ENCODE data around the gene TMEM125.

The TMEM125 gene

GRCh38 chr1:43267818-43268425 is 1.9 kb upstream of the TMEM125 start:
- Histone ChIP-seq H3K4me1 (ENCODE audit: control insufficient read depth, insufficient read depth, low read length) (peaks cover 11% of the 10 kb centered on the region), H3K36me3 (ENCODE audit: control insufficient read depth, insufficient read depth, low read length, severe bottlenecking) (no peaks in the 10 kb centered on the region), H3K27me3 (replicated peaks; ENCODE audit: control insufficient read depth, insufficient read depth, low read length) (peaks cover 12% of the 10 kb centered on the region), H3K9me3 (ENCODE audit: control insufficient read depth, low read length) (no peaks in the 10 kb centered on the region), H3K9ac (ENCODE audit: low read length) (no peak overlapping the region), H3K4me3 (ENCODE audit: low read length) (no peak overlapping the region)
- no peak for DNase-seq (ENCODE audit: low read depth)

- H3K36me3 ChIP-seq (ENCODE audit: control insufficient read depth, insufficient read depth, low read length, severe bottlenecking) = no peaks in the 10 kb centered on the region
- H3K27me3 ChIP-seq (replicated peaks; ENCODE audit: control insufficient read depth, insufficient read depth, low read length) = peaks cover 12% of the 10 kb centered on the region
- H3K4me3 ChIP-seq (ENCODE audit: low read length) = no peak overlapping the region
- no peaks in the 10 kb centered on the region for H3K9me3 ChIP-seq (ENCODE audit: control insufficient read depth, low read length)
- no peak overlapping the region for H3K9ac ChIP-seq (ENCODE audit: low read length)
- H3K4me1 ChIP-seq (ENCODE audit: control insufficient read depth, insufficient read depth, low read length) = peaks cover 11% of the 10 kb centered on the region
- no peak for DNase-seq (ENCODE audit: low read depth)
Measured at GRCh38 chr1:43270421-43271095, 775 bp downstream of the TMEM125 start.

DNA sequence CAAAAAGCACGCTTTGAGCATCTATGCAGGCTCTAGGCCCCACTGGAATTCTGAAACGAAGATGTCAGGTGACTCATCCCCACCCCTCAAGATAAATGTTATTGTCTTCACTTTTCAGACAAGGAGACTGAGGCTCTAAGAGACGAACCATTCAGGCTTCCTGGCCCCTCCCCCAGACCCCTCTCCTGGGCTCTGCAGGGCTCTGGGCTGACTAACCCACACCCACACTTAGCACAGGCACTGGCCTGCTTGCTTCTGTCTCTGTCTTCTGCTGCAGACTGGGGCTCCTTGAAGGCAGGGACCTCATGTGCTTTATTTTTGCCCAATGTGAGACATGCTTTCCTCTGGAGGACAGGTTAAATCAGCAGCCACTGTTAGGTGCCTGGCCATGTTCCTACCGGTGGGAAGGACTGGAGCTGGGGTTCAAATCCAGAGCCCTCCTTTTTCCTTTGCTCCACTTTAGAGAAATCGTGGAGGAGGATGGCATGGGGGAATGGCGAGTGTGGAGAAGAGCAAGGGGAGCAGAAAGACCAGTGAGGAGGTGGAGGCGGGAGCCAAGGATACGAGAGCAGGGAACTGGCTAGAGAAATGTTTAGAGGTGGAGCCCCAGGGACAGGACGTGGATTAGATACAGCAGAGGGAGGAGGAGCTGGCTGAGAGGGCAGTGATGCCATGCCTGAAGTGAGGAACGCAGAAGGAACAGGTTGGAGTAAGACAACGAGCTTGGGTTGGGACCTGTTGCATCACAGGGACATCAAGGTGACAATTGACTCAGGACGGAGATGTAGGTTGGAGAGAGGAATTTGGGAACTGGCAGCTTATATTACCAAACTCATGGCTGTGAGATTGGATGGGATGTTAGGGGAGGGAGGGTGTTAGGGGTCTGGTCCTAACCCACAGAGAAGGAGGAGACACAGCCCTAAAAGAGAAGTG is 1.7 kb downstream of the TMEM125 start:
- Histone ChIP-seq H3K4me1 (ENCODE audit: control insufficient read depth, insufficient read depth, low read length) (peaks cover 11% of the 10 kb centered on the region), H3K9me3 (ENCODE audit: control insufficient read depth, low read length) (no peaks in the 10 kb centered on the region), H3K36me3 (ENCODE audit: control insufficient read depth, insufficient read depth, low read length, severe bottlenecking) (no peaks in the 10 kb centered on the region), H3K9ac (ENCODE audit: low read length) (no peak overlapping the region), H3K4me3 (ENCODE audit: low read length) (no peak overlapping the region), H3K27me3 (replicated peaks; ENCODE audit: control insufficient read depth, insufficient read depth, low read length) (peaks cover 12% of the 10 kb centered on the region)
- no peak for DNase-seq (ENCODE audit: low read depth)

- no peak for DNase-seq (ENCODE audit: low read depth)
- no peaks in the 10 kb centered on the region for H3K9me3 ChIP-seq (ENCODE audit: control insufficient read depth, low read length)
- H3K4me3 ChIP-seq (ENCODE audit: low read length) = no peak overlapping the region
- peaks cover 7% of the 10 kb centered on the region for H3K4me1 ChIP-seq (ENCODE audit: control insufficient read depth, insufficient read depth, low read length)
- H3K9ac ChIP-seq (ENCODE audit: low read length) = no peak overlapping the region
- peaks cover 16% of the 10 kb centered on the region for H3K27me3 ChIP-seq (replicated peaks; ENCODE audit: control insufficient read depth, insufficient read depth, low read length)
- no peaks in the 10 kb centered on the region for H3K36me3 ChIP-seq (ENCODE audit: control insufficient read depth, insufficient read depth, low read length, severe bottlenecking)
Measured at GRCh38 chr1:43272161-43272560, 2.4 kb downstream of the TMEM125 start.

DNA sequence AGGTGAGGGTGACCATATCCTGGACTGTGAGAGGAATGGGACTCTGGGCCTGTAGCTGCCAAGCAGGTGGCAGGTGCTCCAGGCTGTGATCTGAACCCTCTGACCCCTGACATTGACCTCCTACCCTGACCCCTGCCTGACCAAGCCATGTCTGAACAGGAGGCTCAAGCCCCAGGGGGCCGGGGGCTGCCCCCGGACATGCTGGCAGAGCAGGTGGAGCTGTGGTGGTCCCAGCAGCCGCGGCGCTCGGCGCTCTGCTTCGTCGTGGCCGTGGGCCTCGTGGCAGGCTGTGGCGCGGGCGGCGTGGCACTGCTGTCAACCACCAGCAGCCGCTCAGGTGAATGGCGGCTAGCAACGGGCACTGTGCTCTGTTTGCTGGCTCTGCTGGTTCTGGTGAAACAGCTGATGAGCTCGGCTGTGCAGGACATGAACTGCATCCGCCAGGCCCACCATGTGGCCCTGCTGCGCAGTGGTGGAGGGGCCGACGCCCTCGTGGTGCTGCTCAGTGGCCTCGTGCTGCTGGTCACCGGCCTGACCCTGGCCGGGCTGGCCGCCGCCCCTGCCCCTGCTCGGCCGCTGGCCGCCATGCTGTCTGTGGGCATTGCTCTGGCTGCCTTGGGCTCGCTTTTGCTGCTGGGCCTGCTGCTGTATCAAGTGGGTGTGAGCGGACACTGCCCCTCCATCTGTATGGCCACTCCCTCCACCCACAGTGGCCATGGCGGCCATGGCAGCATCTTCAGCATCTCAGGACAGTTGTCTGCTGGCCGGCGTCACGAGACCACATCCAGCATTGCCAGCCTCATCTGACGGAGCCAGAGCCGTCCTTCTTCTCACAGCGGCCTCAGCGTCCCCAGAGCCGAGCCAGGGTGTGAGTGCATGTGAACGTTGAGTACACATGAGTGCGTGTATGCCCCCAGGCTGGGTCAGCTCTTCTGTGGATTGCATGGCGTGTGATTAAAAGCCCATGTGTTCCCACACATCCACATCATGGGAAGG is 3.1 kb downstream of the TMEM125 start:
- no peak overlapping the region for H3K9ac ChIP-seq (ENCODE audit: low read length)
- H3K4me3 ChIP-seq (ENCODE audit: low read length) = no peak overlapping the region
- no peak for DNase-seq (ENCODE audit: low read depth)
- peaks cover under 1% of the 10 kb centered on the region for H3K4me1 ChIP-seq (ENCODE audit: control insufficient read depth, insufficient read depth, low read length)
- H3K27me3 ChIP-seq (replicated peaks; ENCODE audit: control insufficient read depth, insufficient read depth, low read length) = peaks cover 23% of the 10 kb centered on the region
- no peaks in the 10 kb centered on the region for H3K36me3 ChIP-seq (ENCODE audit: control insufficient read depth, insufficient read depth, low read length, severe bottlenecking)
- no peaks in the 10 kb centered on the region for H3K9me3 ChIP-seq (ENCODE audit: control insufficient read depth, low read length)

GRCh38 chr1:43273708-43274107 is 3.9 kb downstream of the TMEM125 start:
- DNase-seq (ENCODE audit: low read depth) = no peak
- peaks cover 30% of the 10 kb centered on the region for H3K27me3 ChIP-seq (replicated peaks; ENCODE audit: control insufficient read depth, insufficient read depth, low read length)
- no peaks in the 10 kb centered on the region for H3K4me1 ChIP-seq (ENCODE audit: control insufficient read depth, insufficient read depth, low read length)

DNA sequence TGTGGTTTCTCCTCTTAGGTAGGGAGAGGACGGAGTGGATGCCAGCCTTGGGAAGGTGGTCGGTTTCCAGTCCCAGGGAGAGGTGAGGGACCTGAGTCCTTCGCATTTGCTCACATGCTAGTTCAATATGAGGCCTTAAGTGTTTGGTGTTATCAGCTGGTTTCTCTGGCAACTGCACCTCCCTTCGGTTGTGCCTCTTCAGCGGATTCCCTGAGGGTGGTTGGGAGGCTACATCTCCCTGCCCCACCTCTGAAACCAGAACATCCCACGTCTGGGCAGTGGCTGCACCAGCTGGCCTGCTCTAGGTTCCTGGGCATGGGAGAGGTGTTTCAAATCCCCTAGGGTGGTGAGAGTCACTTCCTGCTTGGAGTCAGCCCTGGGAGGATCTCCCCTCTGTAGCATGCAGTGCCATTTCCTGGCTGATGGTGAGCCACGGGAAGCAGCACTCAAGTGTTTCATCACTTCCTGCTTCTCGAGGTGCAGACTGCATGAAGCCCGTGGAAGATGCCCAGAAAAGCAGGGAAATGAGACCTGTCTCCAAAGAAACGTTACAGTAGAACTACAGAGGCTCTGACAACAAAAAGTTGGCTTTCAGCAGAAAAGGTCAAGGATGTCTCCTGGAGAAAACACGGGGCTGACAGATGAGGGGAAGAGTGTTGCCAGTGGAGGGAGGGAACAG is 4.5 kb downstream of the TMEM125 start:
- Histone ChIP-seq H3K4me3 (ENCODE audit: low read length) (no peak overlapping the region), H3K9me3 (ENCODE audit: control insufficient read depth, low read length) (no peaks in the 10 kb centered on the region), H3K36me3 (ENCODE audit: control insufficient read depth, insufficient read depth, low read length, severe bottlenecking) (no peaks in the 10 kb centered on the region), H3K4me1 (ENCODE audit: control insufficient read depth, insufficient read depth, low read length) (no peaks in the 10 kb centered on the region), H3K9ac (ENCODE audit: low read length) (no peak overlapping the region), H3K27me3 (replicated peaks; ENCODE audit: control insufficient read depth, insufficient read depth, low read length) (peaks cover 32% of the 10 kb centered on the region)
- no peak for DNase-seq (ENCODE audit: low read depth)

More at GRCh38 chr1:43273708-43274107, 3.9 kb downstream of the TMEM125 start:
- Histone ChIP-seq H3K36me3 (ENCODE audit: control insufficient read depth, insufficient read depth, low read length, severe bottlenecking) (no peaks in the 10 kb centered on the region), H3K9ac (ENCODE audit: low read length) (no peak overlapping the region), H3K9me3 (ENCODE audit: control insufficient read depth, low read length) (no peaks in the 10 kb centered on the region), H3K4me3 (ENCODE audit: low read length) (no peak overlapping the region)

GRCh38 chr1:43274804-43275180 is 5.0 kb downstream of the TMEM125 start:
- no peaks in the 10 kb centered on the region for H3K36me3 ChIP-seq (ENCODE audit: control insufficient read depth, insufficient read depth, low read length, severe bottlenecking)
- no peak for DNase-seq (ENCODE audit: low read depth)
- H3K4me3 ChIP-seq (ENCODE audit: low read length) = no peak overlapping the region
- no peak overlapping the region for H3K9ac ChIP-seq (ENCODE audit: low read length)
- H3K4me1 ChIP-seq (ENCODE audit: control insufficient read depth, insufficient read depth, low read length) = no peaks in the 10 kb centered on the region
- H3K27me3 ChIP-seq (replicated peaks; ENCODE audit: control insufficient read depth, insufficient read depth, low read length) = peaks cover 37% of the 10 kb centered on the region
- no peaks in the 10 kb centered on the region for H3K9me3 ChIP-seq (ENCODE audit: control insufficient read depth, low read length)

GRCh38 chr1:43275826-43276620 is 6.2 kb downstream of the TMEM125 start:
- Histone ChIP-seq H3K27me3 (replicated peaks; ENCODE audit: control insufficient read depth, insufficient read depth, low read length) (peaks cover 43% of the 10 kb centered on the region), H3K4me1 (ENCODE audit: control insufficient read depth, insufficient read depth, low read length) (no peaks in the 10 kb centered on the region), H3K4me3 (ENCODE audit: low read length) (no peak overlapping the region), H3K9me3 (ENCODE audit: control insufficient read depth, low read length) (no peaks in the 10 kb centered on the region), H3K36me3 (ENCODE audit: control insufficient read depth, insufficient read depth, low read length, severe bottlenecking) (no peaks in the 10 kb centered on the region), H3K9ac (ENCODE audit: low read length) (no peak overlapping the region)
- DNase-seq (ENCODE audit: low read depth) = no peak

DNA sequence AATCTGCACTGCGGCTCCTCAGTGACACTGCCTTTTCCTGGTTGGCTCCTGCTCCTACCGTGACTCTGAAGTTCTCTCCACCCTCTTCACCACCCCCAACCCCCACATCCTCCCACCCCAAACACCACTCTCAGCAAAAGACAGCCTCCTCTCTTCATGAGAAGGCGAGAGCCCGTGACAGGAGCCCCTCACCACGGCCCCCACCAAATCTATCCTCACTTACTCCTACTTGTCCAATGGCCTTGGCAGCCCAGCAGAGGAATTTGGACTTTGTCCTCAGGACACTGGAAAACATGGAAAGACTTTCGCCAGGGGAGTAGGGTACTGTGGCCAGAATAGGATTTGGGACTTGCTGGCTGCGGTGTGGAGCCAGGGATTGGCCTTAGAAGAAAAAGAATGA is 6.9 kb downstream of the TMEM125 start:
- H3K4me3 ChIP-seq (ENCODE audit: low read length) = no peak overlapping the region
- H3K36me3 ChIP-seq (ENCODE audit: control insufficient read depth, insufficient read depth, low read length, severe bottlenecking) = no peaks in the 10 kb centered on the region
- peaks cover 39% of the 10 kb centered on the region for H3K27me3 ChIP-seq (replicated peaks; ENCODE audit: control insufficient read depth, insufficient read depth, low read length)
- no peaks in the 10 kb centered on the region for H3K4me1 ChIP-seq (ENCODE audit: control insufficient read depth, insufficient read depth, low read length)
- no peak overlapping the region for H3K9ac ChIP-seq (ENCODE audit: low read length)
- no peaks in the 10 kb centered on the region for H3K9me3 ChIP-seq (ENCODE audit: control insufficient read depth, low read length)
- DNase-seq (ENCODE audit: low read depth) = no peak

Measured in adipocyte (in vitro differentiated cells).